ENCODE measurements around the gene ARL5C. TPM values are rescaled to one million over a fixed set of nuclear protein-coding genes. Genes with fewer than 3 reads are reported as not detected.
A peak's percentile ranks its signal among the peaks of the same experiment; 100 is the strongest.

Gene ARL5C
- total and polyA plus RNA-seq, 2 donors (not counting 1 experiment from before 2014, with no cell fraction given) = not detected

DNA sequence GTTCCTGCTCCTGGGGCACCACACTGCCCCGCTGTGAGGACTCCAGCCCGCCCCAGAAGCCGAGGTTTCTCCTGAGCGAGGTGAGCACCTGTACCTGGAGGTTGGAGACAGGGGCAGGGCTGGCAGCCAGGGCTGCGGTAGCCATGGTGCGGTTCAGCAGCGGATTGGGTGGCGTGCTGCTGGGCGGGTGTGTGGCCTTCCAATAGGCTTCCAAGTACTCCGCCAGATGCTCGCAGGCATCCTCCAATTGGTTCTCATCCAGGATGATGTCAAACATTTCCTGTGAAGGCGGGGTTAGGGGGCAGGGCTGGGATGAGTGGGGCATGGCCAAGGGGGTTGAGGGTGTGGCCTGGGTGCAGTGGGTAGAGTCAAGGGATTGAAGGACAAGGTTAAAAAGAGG, 11.3 kb upstream of the ARL5C start:
- no peaks in the 10 kb centered on the region for H3K36me3 ChIP-seq (replicated peaks in 1 of 2; ENCODE audit: control extremely low read depth in 1 of 2, control insufficient read depth in 1 of 2, extremely low read depth in 1 of 2, insufficient read depth in 2 of 2, low read length in 1 of 2)
- no peaks in the 10 kb centered on the region for H3K79me2 ChIP-seq (ENCODE audit: control insufficient read depth, insufficient read depth, low read length)
- DNase-seq (no peak), ATAC-seq (ENCODE audit: low read depth) (no peak)
- CTCF ChIA-PET = interaction anchor here (5.6 kb wide), 1 partner anchor 194 kb away, joined by 97 read pairs; no protein-coding TSS in a partner anchor
- TF ChIP-seq EZH2 (IDR thresholded peaks at IDR 0.05; ENCODE audit: borderline replicate concordance, insufficient read depth, low read depth, low read length, poor library complexity, severe bottlenecking) = no peak
- TF ChIP-seq, protein P1, sequence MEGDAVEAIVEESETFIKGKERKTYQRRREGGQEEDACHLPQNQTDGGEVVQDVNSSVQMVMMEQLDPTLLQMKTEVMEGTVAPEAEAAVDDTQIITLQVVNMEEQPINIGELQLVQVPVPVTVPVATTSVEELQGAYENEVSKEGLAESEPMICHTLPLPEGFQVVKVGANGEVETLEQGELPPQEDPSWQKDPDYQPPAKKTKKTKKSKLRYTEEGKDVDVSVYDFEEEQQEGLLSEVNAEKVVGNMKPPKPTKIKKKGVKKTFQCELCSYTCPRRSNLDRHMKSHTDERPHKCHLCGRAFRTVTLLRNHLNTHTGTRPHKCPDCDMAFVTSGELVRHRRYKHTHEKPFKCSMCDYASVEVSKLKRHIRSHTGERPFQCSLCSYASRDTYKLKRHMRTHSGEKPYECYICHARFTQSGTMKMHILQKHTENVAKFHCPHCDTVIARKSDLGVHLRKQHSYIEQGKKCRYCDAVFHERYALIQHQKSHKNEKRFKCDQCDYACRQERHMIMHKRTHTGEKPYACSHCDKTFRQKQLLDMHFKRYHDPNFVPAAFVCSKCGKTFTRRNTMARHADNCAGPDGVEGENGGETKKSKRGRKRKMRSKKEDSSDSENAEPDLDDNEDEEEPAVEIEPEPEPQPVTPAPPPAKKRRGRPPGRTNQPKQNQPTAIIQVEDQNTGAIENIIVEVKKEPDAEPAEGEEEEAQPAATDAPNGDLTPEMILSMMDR (IDR thresholded peaks at IDR 0.05) = no peak
- no peaks in the 10 kb centered on the region for H3K9me3 ChIP-seq (ENCODE audit: control extremely low read depth in 1 of 3, control insufficient read depth in 2 of 3, insufficient read depth in 1 of 3, low read length in 2 of 3)
- no peak overlapping the region for H3K27ac Mint-ChIP-seq
- H3K4me1 Mint-ChIP-seq = peaks cover 5% of the 10 kb centered on the region
- no peak overlapping the region for H3K4me3 ChIP-seq (ENCODE audit: control extremely low read depth in 1 of 5, extremely low read depth in 1 of 5, insufficient read depth in 1 of 5, low read depth in 2 of 5, low read length in 4 of 5)
- POLR2A ChIA-PET = no interaction called here
- H3K4me1 ChIP-seq (ENCODE audit: control insufficient read depth in 2 of 2, insufficient read depth in 2 of 2, low read length in 2 of 2) = peaks cover 0 to 7% of the 10 kb centered on the region in 2 donors
- no peak overlapping the region for H3K9ac ChIP-seq (ENCODE audit: low read length)
- H3K4me3 Mint-ChIP-seq = no peak overlapping the region
- H3K27me3 Mint-ChIP-seq = peaks cover 10% of the 10 kb centered on the region
- WGBS (ENCODE audit: insufficient coverage) = 94% methylated on average over 12 of the region's 12 CpGs
- no peak overlapping the region for H3K4me2 ChIP-seq (replicated peaks; ENCODE audit: low read depth, low read length, poor library complexity, severe bottlenecking)
- intact Hi-C loops (cut with micrococcal nuclease) = no loop called here
- no peaks in the 10 kb centered on the region for H4K20me1 ChIP-seq (ENCODE audit: control insufficient read depth, insufficient read depth, low read length, poor library complexity, severe bottlenecking)
- no peak overlapping the region for H2AFZ ChIP-seq (ENCODE audit: insufficient read depth, low read depth, low read length, poor library complexity, severe bottlenecking)
- no peaks in the 10 kb centered on the region for H3K9me3 Mint-ChIP-seq (ENCODE audit: insufficient read depth)
- peaks cover 0 to 18% (median 6%) of the 10 kb centered on the region in 4 experiments for H3K27me3 ChIP-seq (replicated peaks in 1 of 4; ENCODE audit: control extremely low read depth in 1 of 4, control insufficient read depth in 3 of 4, insufficient read depth in 4 of 4, low read length in 3 of 4)
- no peak overlapping the region for H3K27ac ChIP-seq (ENCODE audit: low read length in 2 of 2)

DNA sequence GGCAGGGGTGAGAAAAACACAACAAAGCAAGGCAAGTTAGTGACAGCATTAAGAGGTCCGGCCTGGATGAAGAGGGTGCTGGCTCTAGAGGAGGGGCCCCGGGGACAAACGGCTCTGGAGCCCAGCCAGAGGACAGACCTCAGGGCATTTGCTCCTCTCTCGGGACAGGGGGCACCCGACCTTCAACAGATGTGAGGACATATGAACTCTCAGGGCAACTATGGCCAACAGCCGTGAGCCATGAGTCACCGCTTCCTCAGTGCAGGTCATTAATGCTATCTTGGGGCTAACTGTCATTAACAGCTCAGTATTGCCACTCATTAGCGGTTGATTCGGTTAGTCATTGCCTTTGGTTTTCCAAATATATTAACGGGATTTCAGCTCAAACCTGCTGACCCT, 9.7 kb upstream of the ARL5C start:
- TF ChIP-seq EZH2 (IDR thresholded peaks at IDR 0.05; ENCODE audit: borderline replicate concordance, insufficient read depth, low read depth, low read length, poor library complexity, severe bottlenecking) = no peak
- TF ChIP-seq, protein P1 (IDR thresholded peaks at IDR 0.05) = no peak
- ATAC-seq (ENCODE audit: low read depth) = no peak
- POLR2A ChIA-PET = interaction anchor here (0.6 kb wide), 1 partner anchor 831 kb away, joined by 3 read pairs; no protein-coding TSS in a partner anchor

More for the DNA sequence above, 9.7 kb upstream of the ARL5C start:
- intact Hi-C loops (cut with micrococcal nuclease) = loop anchor here (1.0 kb wide), 1 partner anchor 192 kb away; no protein-coding TSS in a partner anchor
- no peak for DNase-seq
- Mint-ChIP-seq H3K27ac (no peak overlapping the region), H3K9me3 (ENCODE audit: insufficient read depth) (no peaks in the 10 kb centered on the region), H3K4me3 (peak overlapping the region; percentile 53), H3K4me1 (peaks cover 5% of the 10 kb centered on the region), H3K27me3 (peaks cover 18% of the 10 kb centered on the region)
- Histone ChIP-seq H3K79me2 (ENCODE audit: control insufficient read depth, insufficient read depth, low read length) (no peaks in the 10 kb centered on the region), H3K4me1 (ENCODE audit: control insufficient read depth in 2 of 2, insufficient read depth in 2 of 2, low read length in 2 of 2) (peaks cover 0 to 7% of the 10 kb centered on the region in 2 donors), H3K27ac (ENCODE audit: low read length in 2 of 2) (no peak overlapping the region), H2AFZ (ENCODE audit: insufficient read depth, low read depth, low read length, poor library complexity, severe bottlenecking) (no peak overlapping the region), H3K9me3 (ENCODE audit: control extremely low read depth in 1 of 3, control insufficient read depth in 2 of 3, insufficient read depth in 1 of 3, low read length in 2 of 3) (no peaks in the 10 kb centered on the region), H3K4me3 (ENCODE audit: control extremely low read depth in 1 of 5, extremely low read depth in 1 of 5, insufficient read depth in 1 of 5, low read depth in 2 of 5, low read length in 4 of 5) (no peak overlapping the region), H3K9ac (ENCODE audit: low read length) (no peak overlapping the region), H3K36me3 (replicated peaks in 1 of 2; ENCODE audit: control extremely low read depth in 1 of 2, control insufficient read depth in 1 of 2, extremely low read depth in 1 of 2, insufficient read depth in 2 of 2, low read length in 1 of 2) (no peaks in the 10 kb centered on the region), H4K20me1 (ENCODE audit: control insufficient read depth, insufficient read depth, low read length, poor library complexity, severe bottlenecking) (no peaks in the 10 kb centered on the region), H3K4me2 (replicated peaks; ENCODE audit: low read depth, low read length, poor library complexity, severe bottlenecking) (peak overlapping the region; percentile 55), H3K27me3 (replicated peaks in 1 of 4; ENCODE audit: control extremely low read depth in 1 of 4, control insufficient read depth in 3 of 4, insufficient read depth in 4 of 4, low read length in 3 of 4) (peaks cover 0 to 26% (median 8%) of the 10 kb centered on the region in 4 experiments)
- CTCF ChIA-PET = interaction anchor here (1.1 to 5.6 kb wide), 17 partner anchors 8 to 414 kb away, joined by 3 to 97 read pairs (median 4); partner anchors contain the start of genes ARL5C and PLXDC1
- 88% methylated on average over 10 of the region's 10 CpGs for WGBS (ENCODE audit: insufficient coverage)

All from B cell (primary cell).